HG03432 (cell line): Measurements from ENCODE around the gene PRKCE.

Experiments
- ATAC-seq: cut with Tn5 transposase; IDR thresholded peaks from one replicate; pipeline ENCODE4 v1.9.1; 2021; ENCODE audit warnings: mild to moderate bottlenecking, moderate library complexity; ENCODE audit not compliant: unreplicated experiment

The PRKCE gene

DNA sequence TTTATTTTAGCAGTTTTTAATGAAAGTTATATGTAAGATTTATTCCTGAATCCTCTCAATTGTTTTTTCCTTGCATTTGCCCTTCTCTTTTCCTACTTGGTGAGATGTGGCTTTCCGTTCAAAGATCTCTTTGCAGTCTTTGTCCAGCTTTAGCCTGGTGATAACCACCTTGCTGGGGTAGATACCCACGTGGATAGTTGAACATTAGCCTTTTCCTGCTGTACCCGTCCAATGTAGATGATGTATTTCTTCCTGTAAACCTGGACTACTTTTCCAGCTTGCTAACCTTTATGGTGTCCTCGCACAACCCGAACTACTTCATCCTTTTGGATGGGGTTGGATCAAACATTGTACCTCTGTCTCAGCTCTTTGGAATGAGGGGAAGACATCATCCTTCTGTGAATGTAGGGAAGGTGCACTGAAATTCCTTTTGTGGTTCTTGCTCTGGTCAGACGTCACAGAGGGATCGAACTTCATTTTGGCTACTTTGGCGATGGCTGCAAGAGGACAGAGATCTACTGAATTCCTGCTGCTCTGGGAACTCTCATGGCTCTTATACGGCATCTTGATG is 352.5 kb downstream of the PRKCE start:
- no peak for ATAC-seq

DNA sequence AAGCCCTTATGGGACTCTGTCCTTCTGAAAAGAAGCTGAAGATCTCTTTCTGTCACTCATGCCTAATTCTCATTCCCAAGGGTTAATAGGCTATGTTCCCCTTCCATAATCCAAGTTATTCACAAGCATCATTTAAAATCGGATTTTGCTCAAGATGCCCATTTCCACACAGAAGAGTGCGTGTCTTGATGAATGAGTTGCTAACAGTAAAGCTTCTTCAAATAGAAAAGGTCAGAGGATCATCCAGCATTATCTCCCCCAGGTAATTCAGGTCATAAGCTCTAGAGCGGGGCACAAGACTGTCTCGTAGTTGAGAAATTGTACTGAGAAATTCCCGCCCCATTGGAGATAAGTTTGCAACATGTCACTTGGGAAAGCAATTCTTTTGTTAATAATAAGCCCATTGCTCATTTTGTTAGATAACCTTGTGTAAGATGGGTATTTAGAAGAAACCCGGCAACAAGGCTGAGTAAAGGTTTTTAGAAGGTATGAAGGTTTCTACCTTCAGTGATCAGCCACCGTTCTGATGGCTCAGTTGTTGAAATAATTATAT is 355.1 kb downstream of the PRKCE start:
- ATAC-seq: no peak

DNA sequence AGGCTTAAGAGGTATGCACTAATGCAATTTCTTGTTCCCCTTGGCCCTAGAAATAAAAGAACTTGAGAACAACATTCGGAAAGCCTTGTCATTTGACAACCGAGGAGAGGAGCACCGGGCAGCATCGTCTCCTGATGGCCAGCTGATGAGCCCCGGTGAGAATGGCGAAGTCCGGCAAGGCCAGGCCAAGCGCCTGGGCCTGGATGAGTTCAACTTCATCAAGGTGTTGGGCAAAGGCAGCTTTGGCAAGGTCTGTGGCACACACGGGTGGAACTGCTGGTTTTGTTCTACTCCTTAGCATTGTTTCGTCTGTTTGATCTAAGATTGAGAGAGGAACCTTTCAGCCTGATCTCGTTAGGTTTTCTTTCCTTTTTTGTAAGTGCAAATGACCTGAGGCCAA is 355.9 kb downstream of the PRKCE start:
- ATAC-seq: no peak

DNA sequence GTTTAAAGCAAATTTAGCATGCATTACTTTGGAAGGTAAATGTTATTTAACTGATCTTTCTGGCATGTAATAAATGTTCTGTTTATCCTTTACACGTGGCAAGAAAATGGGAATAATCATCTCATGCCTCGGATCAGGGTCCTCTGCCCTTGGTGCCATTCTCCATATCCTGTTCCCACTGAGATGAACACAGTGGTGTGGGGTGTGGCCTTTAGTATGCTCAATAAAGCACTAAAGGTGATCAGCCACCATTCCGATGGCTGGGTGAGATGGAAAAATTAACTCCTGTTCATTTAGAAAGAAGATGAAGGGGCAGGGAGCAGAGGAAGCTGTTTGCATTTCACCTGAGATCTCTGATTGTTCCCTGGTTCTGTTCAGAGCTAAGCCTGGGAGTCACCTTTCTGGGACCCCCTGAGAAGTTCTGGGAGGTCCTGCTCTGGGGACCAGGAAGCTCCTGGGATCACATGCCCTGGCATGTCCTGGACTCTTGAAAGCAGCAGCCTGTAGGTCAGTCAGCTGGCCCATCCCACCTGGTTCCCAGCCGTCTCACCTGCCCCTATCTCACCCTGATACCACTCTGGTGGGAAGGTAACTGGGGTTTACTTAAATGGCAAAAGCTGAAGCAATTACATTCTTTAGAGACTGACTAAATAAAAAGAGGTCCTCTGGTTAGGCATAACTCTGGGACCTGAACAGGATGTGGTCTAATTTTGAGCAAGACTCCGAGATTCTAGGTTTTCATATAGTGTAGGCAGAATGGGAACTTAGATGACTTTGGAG is 356.8 kb downstream of the PRKCE start:
- no peak for ATAC-seq

DNA sequence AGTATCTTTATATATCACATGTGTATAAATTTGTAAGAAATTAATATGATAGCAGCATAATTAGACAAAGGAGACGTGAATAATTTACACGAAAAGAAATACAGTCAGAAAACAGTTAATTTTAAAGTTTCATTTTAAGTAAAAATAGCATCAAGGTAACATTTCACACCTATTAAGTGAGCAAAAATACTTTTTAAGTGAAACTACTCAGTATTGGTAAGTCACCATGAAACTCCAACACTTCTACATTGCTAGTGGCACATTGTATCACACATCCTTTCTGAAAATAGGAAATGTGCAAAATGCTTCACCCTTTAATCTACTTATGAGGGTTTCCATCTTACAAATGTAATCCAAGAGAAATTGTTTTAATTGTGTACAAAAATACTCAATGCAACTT is 357.8 kb downstream of the PRKCE start:
- no peak for ATAC-seq

DNA sequence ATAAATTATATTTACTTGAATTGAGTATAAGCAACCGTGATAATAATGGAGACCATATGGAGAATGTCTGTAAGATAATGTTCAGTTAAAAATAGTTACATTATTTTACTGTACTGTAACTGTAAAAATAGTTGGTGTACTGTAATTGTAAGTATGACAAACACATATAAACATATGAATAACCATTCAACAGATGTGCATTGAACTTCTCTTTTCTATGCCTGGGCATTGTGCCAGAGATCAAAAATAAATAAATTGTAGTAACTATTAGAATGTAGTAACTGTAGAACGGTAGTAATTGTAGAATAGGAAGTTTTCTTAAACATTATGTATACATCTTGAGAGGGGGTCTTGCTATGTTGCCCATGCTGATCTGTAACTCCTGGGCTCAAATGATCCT is 358.3 kb downstream of the PRKCE start:
- no peak for ATAC-seq

DNA sequence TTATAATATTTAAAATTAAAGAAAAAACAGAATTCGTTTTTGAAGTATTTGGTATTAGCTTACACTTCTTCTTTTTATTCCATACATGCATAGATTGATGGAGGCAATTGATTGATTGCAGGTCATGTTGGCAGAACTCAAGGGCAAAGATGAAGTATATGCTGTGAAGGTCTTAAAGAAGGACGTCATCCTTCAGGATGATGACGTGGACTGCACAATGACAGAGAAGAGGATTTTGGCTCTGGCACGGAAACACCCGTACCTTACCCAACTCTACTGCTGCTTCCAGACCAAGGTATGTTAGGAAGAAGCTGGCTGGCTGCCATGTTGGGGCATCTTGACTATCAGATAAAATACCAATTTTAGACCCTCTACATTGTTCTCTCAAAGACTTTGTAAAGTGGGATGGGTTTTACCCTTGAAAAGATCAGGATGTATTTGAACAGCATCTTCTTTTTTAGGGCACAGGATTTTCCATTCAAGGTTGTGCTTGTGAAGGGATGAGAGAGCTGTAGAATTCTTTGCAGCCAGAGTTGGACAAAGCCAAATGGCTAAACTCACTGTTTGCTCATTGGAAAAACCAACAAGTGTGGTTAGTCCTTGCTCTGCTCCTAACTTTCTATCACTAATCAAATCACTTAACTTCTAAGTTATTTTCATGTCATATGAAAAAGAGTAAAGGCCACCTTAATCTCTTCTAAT is 358.9 kb downstream of the PRKCE start:
- no peak for ATAC-seq

DNA sequence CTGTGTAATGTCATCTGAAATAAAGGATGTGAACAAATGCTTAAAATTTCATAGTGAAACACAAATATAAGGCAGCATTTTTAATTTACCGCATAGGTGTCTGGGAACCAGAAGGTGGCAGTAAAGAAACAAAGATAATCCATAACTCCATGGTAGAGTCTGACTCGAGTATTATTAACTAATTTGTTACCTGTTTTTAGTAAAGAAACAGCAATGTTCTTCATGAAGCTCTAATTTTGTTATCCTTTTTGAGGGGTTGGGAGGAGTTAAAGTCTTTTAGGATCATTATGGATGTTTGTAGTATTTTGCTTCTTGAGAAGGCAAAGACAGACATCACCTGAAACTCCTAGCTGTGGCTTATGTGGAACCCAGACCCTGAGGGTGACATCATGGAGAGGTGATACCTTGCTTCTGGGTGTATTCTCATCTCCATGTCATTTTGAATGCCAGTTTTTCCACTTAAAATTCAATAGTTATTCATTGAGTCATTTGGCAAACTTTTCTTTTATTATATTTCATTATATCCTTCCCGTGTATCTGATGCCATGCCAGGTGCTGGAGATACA is 359.5 kb downstream of the PRKCE start:
- no peak for ATAC-seq

DNA sequence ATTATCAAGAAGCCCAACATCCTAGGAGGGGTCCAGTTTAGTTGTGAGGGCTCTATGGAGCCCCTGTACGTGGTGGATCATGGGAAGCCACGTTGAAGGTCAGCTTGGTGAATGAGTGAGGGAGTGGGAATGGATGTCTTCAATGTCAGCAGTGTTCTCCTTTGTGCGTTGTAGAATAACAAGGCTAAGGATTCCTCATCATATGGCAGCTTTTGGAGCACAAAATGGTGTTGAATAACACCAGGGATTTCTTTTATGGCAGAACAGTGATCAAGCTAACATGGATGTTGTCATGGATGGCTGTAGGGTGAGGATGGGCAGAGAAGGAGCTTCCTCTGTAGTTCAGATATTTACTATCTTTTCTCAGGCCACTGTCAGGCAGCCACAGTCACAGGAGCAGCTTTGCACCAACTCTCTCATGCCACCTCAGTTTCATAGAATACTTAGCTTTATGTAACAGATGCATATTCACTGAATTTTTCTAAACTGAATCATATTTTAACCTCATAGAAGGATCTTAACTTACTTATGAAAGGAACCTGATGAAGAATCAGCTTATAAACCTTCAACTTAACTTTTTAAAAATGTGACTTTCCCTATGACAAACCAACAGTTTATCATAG is 361.3 kb downstream of the PRKCE start:
- ATAC-seq: no peak

DNA sequence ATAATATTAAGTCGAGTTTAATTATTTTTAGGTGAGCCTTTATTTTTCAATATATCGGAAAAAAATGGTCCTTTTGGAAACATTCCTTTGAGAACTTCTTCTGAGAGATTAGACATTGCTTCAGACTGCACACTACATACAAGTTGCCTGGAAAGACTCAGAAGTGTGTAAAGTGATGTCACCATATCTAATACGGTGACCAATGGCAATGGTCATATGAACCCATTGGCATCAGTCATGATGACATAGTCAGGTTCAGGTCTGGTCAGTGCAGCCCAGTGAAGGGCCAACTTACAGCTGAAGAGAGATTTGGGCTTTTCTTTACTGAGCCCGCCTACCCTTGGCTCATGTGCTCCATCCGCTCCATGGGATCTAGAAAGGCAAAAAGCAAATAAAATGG is 362.3 kb downstream of the PRKCE start:
- ATAC-seq: no peak

DNA sequence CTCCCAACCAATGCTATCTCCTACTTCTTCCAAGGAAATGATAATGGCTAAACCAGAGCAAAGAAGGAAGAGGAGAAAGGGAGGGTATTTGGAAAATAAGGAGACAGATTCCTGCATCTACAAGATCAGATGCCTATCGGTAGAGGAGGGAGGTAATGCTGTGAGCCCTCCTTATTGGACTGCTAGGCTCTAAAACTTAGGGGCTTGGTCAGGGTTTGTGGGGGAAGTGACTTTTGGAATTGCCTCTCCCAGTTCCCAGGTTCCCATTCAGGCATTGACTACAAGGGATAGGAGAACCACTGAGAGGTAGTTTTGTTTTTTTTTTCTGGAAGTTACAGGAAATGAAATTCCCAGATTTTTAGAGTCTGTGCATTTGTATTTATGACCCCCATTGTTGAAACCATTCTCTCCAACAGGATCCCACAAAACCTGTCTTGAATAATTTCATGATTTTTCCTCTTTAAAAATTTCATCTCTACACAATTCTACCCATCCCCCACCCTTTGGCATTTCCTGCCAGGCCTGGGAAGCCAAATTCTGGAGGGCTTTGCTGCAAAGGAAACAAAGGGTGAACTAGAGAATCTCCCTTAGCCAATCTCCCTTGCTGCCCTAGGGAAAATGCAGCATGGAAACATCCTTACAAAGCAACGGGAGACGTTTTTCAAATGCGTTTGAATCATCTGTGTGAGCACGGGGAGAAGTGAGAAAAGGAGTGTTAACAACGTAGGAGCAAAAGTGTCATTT is 363.6 kb downstream of the PRKCE start:
- ATAC-seq: no peak

DNA sequence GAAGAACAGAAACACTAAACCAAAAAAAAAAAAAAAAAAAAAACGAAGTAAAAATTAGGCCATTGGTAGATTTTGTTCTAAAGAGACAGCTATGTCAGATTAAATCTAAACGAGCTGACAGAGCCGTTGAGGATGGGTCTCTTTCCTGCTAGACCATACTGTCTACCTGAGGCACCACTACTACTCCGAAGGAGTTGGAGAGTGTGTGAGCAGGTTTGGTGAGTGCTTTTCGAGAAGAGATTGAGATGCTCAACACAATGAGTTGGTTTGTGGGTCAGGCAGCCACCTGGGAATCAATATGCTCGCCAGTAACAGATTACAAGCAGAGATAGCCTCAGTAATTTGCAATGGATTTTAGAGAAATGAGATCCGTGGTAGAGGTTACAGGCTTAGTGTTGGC is 364.2 kb downstream of the PRKCE start:
- no peak for ATAC-seq

DNA sequence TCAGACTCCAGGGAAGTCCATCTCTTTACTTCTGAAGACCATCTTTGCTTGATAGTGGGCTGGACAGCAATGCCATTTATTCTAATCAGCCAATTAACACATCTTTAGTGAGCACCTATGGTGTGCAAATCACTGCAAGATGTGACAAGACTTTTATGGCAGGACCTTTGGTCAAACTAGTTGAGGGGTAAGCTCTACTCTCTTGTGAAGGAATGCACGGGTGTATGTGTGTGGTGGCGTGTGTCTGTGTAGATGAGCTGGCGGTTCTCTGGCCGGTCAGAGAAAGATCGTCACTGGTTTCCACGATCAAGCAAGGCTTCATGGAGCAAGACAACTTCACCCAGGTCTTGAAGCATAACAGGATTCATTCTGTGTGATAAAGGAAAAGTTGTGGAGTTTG is 364.6 kb downstream of the PRKCE start:
- no peak for ATAC-seq

DNA sequence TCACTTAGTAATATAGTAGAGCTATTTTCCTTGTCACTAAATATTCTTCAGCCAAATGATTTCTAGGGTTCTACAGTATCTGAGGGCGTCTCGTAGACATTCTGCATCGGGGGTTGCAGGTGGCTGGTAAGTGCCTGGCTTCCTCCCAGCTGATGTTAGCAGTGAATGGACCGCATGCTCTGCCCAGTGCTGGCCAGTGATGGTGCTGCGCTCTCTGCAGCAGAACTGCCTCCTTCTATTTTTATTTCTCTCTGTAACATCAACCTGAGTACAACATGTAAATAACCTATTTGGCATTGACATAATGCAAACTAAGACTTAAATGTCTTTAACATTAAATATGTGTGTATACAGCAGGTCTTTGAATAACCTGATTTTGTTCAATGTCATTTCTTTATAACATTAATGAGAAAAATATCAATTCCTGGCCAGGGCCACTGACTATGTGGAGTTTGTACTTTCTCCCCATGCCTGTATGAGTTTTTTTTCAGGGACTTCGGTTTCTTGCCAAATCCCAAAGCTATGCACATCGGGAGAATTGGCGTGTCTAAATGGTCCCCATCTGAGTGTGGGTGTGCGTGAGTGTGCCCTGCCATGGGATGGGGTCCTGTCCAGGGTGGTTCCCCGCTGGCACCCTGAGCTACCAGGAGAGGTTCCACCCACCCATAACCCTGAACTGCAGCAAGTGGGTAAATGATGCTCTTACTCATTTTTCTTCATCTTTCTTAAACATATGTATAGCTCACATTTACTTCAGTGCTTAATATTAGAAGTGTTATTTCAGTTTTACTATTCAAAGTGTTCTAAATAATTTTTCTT is 367.5 kb downstream of the PRKCE start:
- ATAC-seq: no peak

DNA sequence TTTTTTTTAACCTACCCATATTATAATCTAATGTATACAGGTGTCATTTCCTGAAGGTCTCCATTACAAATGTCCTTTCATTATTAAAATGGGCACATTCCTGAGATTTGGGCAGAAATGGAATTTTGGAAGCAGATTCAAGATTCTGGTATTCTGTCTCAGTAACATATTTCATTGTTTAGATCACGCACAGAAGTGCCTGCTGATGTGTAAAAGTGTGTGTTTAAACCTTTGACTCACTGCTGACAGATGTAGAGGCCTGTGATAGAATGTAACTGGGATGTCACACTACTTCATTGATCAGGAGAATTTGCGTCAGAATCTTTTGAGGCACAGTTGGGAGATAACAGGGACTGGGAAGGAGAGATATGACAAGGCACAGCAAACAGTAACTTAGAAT is 368.9 kb downstream of the PRKCE start:
- ATAC-seq: no peak

DNA sequence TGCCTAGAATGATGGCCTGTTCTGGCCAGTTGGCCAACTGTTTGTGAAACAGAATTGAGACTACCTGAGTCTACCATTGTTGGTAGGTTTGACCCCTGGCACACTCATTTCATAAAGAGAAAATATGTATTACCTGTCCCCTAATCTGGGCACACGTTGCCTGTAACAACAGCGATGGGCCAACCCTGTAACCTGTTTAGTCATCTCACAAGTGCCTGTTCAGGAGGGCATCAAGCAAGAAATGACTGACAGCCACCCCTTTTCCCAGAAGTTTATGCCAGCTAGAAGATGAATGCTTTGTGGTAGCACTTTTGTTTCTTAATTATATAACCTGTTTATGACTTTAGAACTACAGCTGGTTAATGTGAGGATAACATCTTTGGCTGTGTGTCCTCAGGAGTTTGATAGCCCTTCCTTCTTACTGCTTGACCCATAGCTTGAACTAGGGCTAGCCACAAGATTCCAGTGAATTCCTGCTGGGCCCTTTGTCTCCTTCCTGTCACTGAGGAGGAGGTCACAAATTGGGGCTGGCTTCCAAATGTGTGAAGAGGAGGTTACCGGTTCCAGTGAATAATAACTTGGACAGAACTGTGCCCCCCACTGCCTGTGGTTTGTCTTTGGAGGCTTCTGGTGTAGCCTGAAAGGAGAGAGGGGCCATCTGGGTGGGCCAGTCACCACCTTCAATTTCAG is 371.8 kb downstream of the PRKCE start:
- ATAC-seq: no peak

DNA sequence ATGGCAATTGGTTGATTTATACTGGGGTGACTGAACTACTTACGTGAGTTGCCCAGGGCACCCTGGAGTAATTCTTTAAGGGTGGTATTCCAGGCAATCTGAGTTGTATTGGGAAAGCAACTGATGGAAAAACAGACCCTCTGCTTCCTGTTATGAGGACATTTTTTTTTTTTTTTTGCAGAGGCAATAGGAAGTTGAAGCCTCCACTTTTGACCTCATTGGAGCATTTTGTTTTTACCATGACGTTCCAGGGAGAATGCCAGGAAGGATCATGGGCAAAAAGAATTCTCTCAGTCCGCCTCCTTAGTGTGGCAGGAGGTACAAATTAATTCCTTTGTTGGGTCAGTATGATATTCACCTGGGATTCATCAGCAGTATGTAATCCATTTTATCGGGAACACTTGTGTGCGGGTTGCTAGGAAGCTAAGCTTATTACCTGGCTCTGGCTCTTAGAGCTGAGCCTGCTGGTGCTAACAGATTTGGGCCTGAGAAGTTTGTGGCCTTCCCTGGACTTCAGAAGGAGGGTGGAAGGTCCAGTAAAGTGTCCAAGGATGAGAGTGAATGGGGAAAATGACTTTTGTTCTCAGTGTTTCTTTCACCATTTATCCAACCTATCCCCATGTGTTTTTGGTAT is 372.8 kb downstream of the PRKCE start:
- no peak for ATAC-seq

DNA sequence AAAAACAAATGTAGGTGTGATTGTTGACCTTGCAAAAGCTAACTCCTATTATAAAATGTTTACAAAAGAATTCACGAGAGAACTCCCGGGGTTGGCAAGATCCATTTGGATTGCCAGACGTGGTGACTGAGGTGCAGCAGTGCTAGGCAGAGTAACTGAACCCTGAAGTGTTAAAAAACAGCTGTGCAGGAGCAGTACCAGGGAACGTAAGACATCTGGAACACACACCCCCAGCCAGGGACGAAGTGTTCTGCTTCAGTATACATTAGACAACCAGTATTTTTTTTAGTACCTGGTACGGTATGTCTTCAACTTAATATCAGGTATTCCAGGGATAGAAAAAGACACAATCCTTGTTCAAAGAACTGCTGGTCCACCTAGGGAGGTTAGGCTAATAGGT is 373.6 kb downstream of the PRKCE start:
- no peak for ATAC-seq

DNA sequence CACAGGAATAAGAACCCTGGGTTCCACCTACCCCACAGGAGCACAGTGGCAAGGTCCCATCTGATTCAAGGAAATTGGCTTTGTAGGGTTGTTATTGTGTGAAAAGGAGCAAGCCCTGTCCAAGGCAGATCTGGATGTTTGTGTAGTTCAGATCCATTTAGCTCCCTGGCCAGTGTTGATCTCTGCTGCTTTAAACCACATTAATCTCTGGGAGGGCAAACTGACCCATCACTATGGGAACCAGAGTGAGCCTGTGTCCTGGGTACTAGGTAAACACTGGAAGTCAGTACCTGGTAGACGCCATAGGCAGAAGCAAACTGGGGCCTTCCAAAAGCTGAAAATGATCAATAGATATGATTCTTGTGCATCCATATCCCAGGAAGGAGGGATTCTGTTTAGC is 374.2 kb downstream of the PRKCE start:
- ATAC-seq: no peak
